Activated CD8-positive, alpha-beta memory T cell treated with anti-CD3 and anti-CD28 coated beads for 1 hour (primary cell): ENCODE data around the gene SNPH.

ENCODE experiments used
- DNase-seq, 2 donors: peaks; one replicate each; pipeline ENCODE4 v3.0.0-alpha.2; 2020; ENCODE audit warnings: low read depth in 1 of 2; ENCODE audit errors: extremely low read depth in 1 of 2

Gene SNPH

DNA sequence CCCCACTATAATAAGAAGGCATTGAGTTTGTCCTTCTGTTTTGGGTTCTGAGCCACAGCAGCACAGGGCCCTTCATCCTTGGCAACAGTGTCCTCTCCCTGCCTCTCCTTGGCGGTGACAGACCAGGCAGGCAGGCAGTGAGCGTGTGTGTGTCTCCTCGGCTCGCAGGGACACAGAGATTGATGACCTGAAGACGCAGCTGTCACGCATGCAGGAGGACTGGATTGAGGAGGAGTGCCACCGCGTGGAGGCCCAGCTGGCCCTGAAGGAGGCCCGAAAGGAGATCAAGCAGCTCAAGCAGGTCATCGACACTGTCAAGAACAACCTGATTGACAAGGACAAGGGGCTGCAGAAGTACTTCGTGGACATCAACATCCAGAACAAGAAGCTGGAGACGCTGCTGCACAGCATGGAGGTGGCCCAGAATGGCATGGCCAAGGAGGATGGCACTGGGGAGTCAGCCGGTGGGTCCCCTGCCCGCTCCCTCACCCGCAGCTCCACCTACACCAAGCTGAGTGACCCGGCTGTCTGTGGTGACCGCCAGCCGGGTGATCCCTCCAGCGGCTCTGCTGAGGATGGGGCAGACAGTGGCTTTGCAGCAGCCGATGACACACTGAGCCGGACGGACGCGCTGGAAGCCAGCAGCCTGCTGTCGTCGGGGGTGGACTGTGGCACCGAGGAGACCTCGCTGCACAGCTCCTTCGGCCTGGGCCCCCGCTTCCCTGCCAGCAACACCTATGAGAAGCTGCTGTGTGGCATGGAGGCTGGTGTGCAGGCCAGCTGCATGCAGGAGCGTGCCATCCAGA, 38.8 kb downstream of the SNPH start:
- no peak for DNase-seq

DNA sequence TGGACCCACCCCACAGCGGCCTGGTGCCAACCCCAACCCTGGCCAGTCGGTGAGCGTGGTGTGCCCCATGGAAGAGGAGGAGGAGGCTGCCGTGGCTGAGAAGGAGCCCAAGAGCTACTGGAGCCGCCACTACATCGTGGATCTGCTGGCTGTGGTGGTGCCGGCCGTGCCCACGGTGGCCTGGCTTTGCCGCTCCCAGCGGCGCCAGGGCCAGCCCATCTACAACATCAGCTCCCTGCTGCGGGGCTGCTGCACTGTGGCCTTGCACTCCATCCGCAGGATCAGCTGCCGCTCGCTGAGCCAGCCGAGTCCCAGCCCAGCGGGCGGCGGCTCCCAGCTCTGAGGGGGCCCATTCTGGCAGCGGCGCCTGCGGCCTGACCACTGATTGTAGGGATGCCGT, 39.6 kb downstream of the SNPH start:
- DNase-seq = no peak

DNA sequence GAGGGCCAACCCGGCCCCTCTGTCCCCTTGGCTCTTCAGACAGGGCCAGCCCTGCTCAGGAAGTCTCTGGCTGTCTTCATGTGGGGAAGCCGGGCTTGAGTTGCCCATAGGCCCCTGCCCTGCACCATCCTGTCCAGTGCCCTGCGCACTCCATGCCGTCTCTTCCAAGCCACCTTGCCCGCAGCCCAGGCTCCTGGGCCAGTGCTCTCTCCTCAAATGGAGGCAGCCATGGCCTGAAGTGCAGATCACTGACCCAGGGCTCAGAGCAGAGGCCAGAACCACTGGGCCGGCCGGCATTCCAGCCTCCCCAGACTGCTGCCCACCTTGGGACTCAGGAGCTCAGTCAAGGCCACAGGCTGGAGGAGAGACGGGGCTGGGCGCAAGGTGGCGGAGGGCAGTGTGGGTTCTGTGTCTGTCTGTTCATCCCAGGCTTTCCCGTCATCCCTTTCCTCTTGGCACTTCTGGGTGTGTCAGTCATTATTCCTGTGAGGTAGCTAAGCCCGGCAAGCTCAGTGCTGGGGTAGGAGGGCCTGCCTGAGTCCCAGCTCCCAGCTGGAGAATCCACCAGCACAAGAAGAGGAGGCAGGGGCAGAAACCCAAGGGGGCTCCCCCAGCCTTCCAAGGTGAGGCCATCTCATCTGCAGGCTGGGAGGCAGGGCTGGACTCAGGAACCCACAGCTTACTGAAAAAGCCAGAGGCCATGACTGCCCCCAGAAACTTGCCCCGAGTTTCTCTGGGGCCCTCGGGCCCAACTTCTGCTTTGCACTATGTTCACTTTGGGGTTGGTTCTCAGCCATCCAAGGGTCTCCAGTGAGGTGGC, 40.4 kb downstream of the SNPH start:
- no peak for DNase-seq

- DNase-seq = no peak
These were observed 41.1 kb downstream of the SNPH start for GRCh38 chr20:1307171-1307570.

DNA sequence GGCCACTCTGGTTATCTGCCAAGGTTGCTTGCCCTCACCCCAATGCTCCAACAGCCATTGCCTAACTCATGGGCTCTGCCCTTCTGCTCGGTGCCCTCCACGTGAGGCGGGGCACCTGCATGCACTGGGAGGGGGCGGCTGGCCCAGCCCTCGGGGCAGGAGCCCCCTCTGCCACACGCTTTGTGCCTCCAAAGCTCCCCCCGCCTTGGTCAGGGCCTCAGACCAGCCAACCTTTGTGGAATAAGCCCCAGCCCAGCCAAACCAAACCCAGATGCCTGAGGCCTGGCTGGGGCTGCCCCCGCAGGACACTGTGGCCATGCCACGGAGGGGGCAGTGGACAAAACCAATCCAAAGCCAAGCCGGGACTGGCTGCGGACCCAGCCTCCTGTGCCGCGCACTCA, 41.5 kb downstream of the SNPH start:
- no peak for DNase-seq

DNA sequence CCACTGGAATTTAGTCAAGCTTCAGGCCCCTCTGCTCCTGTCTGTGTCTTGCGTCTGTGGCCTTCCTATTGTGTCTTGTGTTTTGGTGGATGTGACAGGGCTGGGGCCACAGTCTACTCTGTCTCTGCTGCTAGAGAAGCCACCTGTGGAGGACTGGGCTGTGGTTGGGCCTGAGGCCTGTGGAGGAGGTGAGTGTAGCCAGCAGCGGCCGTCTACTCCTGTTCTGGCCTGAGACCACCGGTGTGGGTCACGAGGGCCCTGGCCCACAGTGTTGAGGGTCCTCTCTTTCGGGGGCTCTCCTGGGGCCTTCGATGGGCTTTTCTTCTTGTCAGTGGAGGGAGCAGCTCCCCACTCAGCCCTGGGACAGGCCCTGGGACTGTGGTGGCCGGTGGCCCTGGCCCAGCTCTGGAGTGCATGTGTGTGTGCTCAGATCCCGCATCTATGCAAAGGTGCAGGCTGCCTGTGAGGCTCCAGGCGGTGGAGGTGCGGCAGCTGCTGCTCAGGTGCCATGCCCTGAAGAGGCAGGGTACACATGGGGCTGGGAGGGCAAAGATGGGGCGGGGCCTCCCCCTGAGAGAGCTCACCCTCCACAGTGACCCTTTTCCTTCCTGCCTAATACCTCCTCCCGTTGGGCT, 42.1 kb downstream of the SNPH start:
- DNase-seq = no peak

DNA sequence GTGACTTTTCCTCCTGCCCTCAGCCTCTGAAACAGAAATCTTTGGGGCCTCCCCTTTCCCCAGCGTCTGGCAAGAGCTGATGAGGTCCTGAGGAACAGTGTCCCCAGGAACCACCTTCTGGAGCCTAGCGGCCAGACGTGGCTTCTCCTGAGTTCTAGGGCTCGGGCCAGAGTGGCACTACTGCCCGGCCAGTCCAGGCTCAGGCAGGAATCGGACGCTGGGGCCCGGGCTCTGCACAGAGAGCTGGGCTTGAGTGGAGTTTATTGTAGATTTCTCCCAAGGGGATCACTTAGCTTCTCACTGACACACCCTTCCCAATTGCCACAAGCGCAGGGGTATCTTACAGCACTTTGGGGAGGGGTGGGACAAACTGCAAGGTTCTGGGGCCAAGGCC, 42.6 kb downstream of the SNPH start:
- DNase-seq = no peak

GRCh38 chr20:1309439-1309847, 43.3 kb downstream of the SNPH start:
- no peak for DNase-seq

DNA sequence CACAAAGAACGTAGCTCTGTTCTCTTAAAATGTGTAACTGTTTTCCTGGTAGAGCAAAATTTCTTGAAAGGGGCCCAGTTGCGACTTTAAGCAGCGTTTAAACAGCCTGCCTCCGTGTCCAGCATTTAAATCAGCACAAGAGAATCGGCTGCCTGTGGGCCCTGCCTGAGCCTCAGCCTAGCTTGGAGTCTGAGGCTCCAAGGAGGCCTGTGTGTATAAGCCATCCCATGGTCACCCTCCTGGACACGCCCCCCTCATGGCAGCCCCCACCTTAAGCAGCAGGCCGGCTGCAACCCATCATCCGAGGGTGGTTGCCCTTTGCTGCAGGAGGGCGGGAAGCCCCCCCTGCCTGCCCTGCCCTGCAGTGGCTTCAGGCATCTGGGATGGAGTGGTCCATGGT, 44.0 kb downstream of the SNPH start:
- no peak for DNase-seq

- no peak for DNase-seq
These were observed 44.6 kb downstream of the SNPH start for GRCh38 chr20:1310506-1311190.

DNA sequence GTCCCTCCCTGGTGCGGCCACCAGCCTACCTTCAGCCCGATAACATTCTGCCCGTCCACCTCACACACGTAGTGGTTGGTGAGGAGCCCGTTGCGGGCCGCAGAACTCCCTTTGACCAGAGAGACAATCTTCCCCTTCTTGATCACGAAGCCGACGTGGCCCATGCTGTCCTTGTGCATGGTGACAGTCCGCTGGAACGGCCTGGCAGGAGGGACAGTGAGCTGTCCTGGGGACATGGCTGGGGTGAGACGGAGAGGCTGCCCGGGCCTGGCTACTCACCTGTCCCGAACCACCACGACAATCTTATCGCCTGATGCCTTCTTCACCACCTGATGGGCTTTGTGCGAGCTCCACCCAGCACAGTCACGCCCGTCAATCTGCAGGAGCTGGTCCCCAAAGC, 46.2 kb downstream of the SNPH start:
- DNase-seq = no peak

GRCh38 chr20:1312904-1313235, 46.8 kb downstream of the SNPH start:
- DNase-seq = no peak

GRCh38 chr20:1313236-1313964, 47.3 kb downstream of the SNPH start:
- peak in 1 of 2 donors; percentile 52 for DNase-seq

DNA sequence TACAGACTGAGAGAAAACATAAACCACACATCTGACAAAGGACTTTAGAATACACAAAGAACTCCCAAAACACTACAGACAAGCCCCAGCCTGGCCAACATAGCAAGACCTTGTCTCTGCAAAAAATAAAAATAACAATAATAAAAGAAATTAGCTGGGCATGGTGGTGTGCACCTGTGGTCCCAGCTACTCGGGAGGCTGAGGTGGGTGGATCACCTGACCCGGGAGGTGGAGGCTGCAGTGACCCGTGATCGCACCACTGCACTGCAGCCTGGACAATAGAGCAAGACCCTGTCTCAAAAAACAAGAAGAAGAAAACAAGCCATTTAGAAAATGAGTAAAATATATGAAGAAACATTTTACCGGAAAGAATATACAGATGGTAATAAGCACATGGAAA, 49.7 kb downstream of the SNPH start:
- DNase-seq = no peak

- no peak for DNase-seq
These were observed 51.6 kb downstream of the SNPH start for GRCh38 chr20:1317545-1318255.

DNA sequence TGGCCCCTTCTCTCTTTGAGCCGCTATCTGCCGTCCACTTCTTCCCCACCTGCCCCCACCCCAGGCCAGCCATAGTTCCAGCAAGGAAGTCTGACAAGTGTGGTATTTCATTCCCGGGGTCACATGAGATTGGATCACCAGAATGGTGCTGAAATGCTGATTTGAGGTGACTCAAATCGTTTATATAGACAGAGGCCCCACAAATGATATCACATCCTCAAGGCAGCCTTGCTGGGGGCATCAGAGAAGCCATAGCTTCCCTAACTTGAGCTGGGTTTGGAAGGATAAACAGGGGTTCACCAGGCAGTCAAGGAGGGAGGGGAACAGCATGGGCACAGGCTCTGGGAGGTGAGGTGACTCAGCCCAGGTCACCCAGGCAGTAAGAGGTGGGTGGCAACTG, 53.0 kb downstream of the SNPH start:
- DNase-seq = no peak

DNA sequence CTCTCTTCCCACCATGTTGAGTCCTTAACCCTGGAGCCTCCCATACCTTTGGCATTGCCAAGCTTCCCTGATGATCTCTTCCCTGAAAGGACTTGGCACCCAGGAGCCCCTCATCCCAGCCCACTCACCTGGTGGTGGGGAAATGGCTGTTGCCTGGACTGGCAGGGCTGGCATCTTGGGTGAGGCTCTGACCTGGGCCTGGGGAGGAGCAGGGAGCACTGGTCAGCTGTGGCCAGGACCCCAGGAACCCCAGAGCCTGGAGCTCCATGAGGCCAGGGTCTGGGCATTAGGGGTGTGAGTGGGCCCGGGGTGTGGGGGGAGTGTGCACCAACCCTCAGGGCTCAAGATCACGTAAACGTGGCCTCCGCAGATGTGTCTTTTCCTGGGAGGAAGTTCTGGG, 53.4 kb downstream of the SNPH start:
- DNase-seq = no peak

GRCh38 chr20:1320016-1320415, 53.9 kb downstream of the SNPH start:
- no peak for DNase-seq

- no peak for DNase-seq
These were observed 55.0 kb downstream of the SNPH start for GRCh38 chr20:1320902-1321653.

GRCh38 chr20:1321654-1321939, 55.5 kb downstream of the SNPH start:
- DNase-seq = no peak
